Measurements from ENCODE around the gene SEM1. TPM values are rescaled to one million over a fixed set of nuclear protein-coding genes. Genes with fewer than 3 reads are reported as not detected.

The SEM1 gene
- total RNA-seq, 1 experiment from 2014 or later = 116 TPM

DNA sequence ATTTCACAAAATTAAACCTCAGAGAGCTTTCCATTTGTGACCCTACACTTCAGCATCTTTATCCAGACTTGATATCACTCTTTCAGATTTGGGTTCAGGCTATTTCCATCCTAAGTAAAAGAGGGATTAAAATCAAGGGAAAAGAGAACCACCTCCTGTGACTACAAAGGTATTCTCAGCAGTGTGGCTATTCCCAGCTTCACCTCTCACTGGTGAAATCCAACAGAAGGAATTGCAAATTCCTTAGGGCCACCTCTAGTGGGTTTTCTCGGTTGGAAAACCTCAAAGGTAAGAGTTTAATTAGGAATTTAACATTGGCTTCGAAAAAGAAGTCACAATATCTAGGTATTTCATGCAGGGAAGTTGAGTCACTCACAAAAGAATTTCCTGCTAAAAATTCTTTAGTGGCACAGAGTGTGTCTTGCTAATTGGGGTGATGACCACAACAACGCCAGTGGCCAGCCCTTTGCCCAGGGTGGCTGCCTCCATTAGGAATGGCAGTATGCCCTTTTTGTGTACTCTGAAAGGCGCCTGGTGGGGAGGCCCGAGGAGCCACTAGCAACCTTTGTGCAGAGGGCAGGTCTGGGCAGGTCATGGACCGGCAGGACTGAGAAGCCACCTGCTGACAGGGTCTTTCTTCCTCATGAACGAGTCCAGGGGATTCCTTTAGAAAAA lies 52.2 kb downstream of the SEM1 start:
- Histone ChIP-seq H3K36me3 (ENCODE audit: control insufficient read depth, insufficient read depth, low read length) (no peaks in the 10 kb centered on the region), H3K9me3 (no peaks in the 10 kb centered on the region), H3K4me1 (no peaks in the 10 kb centered on the region), H3K27me3 (replicated peaks; ENCODE audit: control insufficient read depth, insufficient read depth, low read length) (no peaks in the 10 kb centered on the region), H3K4me3 (ENCODE audit: low read depth, low read length) (no peak overlapping the region)
- TF ChIP-seq, protein P1, sequence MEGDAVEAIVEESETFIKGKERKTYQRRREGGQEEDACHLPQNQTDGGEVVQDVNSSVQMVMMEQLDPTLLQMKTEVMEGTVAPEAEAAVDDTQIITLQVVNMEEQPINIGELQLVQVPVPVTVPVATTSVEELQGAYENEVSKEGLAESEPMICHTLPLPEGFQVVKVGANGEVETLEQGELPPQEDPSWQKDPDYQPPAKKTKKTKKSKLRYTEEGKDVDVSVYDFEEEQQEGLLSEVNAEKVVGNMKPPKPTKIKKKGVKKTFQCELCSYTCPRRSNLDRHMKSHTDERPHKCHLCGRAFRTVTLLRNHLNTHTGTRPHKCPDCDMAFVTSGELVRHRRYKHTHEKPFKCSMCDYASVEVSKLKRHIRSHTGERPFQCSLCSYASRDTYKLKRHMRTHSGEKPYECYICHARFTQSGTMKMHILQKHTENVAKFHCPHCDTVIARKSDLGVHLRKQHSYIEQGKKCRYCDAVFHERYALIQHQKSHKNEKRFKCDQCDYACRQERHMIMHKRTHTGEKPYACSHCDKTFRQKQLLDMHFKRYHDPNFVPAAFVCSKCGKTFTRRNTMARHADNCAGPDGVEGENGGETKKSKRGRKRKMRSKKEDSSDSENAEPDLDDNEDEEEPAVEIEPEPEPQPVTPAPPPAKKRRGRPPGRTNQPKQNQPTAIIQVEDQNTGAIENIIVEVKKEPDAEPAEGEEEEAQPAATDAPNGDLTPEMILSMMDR (IDR thresholded peaks at IDR 0.05; ENCODE audit: insufficient read depth in 1 of 2, low read depth in 1 of 2, low read length in 1 of 2, severe bottlenecking in 1 of 2, unreplicated experiment in 1 of 2) = no peak
- intact Hi-C loops (cut with micrococcal nuclease; ENCODE audit: unreplicated experiment) = no loop called here
- peaks cover 6% of the 10 kb centered on the region for H3K4me1 Mint-ChIP-seq (ENCODE audit: low read depth, unreplicated experiment)
- no peaks in the 10 kb centered on the region for H3K27me3 Mint-ChIP-seq (ENCODE audit: insufficient read depth, unreplicated experiment)
- no peaks in the 10 kb centered on the region for H3K9me3 Mint-ChIP-seq (ENCODE audit: unreplicated experiment)
- H3K4me3 Mint-ChIP-seq (ENCODE audit: unreplicated experiment) = no peak overlapping the region
- ChIA-PET POLR2A (no interaction called here), CTCF (no interaction called here)
- BruUV-seq (replicated peaks) = no TSS peak
- H3K27ac Mint-ChIP-seq (ENCODE audit: unreplicated experiment) = no peak overlapping the region
- H3K36me3 Mint-ChIP-seq (ENCODE audit: insufficient read depth, unreplicated experiment) = no peaks in the 10 kb centered on the region
- DNase-seq = no peak

DNA sequence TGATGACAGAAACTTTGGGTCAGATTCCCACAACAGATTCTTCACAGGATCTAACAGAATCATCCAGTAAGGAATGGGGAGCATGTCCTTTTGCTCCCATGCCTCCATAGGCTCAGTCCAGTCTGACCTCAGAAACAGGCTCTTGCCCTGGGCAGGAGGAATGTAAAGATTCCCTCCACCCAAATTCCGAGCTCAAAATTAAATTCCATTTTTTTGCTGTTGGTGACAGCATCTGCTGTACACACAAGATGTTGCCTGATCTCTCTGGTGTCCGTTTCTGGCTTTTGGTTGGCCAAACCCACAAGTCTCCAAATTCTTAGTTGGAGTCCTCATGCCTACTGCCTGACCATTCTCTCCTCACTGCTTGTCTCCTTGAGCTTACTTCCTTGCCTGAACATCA lies 53.7 kb downstream of the SEM1 start:
- Histone ChIP-seq H3K4me3 (ENCODE audit: low read depth, low read length) (no peak overlapping the region), H3K4me1 (no peaks in the 10 kb centered on the region), H3K36me3 (ENCODE audit: control insufficient read depth, insufficient read depth, low read length) (no peaks in the 10 kb centered on the region), H3K9me3 (no peaks in the 10 kb centered on the region), H3K27me3 (replicated peaks; ENCODE audit: control insufficient read depth, insufficient read depth, low read length) (no peaks in the 10 kb centered on the region)
- TF ChIP-seq, protein P1 (IDR thresholded peaks at IDR 0.05; ENCODE audit: insufficient read depth in 1 of 2, low read depth in 1 of 2, low read length in 1 of 2, severe bottlenecking in 1 of 2, unreplicated experiment in 1 of 2) = no peak
- Mint-ChIP-seq H3K9me3 (ENCODE audit: unreplicated experiment) (no peaks in the 10 kb centered on the region), H3K27me3 (ENCODE audit: insufficient read depth, unreplicated experiment) (no peaks in the 10 kb centered on the region), H3K36me3 (ENCODE audit: insufficient read depth, unreplicated experiment) (no peaks in the 10 kb centered on the region), H3K27ac (ENCODE audit: unreplicated experiment) (no peak overlapping the region), H3K4me1 (ENCODE audit: low read depth, unreplicated experiment) (peaks cover 6% of the 10 kb centered on the region), H3K4me3 (ENCODE audit: unreplicated experiment) (no peak overlapping the region)
- DNase-seq = no peak
- ChIA-PET CTCF (no interaction called here), POLR2A (no interaction called here)
- no TSS peak for BruUV-seq (replicated peaks)
- intact Hi-C loops (cut with micrococcal nuclease; ENCODE audit: unreplicated experiment) = no loop called here

DNA sequence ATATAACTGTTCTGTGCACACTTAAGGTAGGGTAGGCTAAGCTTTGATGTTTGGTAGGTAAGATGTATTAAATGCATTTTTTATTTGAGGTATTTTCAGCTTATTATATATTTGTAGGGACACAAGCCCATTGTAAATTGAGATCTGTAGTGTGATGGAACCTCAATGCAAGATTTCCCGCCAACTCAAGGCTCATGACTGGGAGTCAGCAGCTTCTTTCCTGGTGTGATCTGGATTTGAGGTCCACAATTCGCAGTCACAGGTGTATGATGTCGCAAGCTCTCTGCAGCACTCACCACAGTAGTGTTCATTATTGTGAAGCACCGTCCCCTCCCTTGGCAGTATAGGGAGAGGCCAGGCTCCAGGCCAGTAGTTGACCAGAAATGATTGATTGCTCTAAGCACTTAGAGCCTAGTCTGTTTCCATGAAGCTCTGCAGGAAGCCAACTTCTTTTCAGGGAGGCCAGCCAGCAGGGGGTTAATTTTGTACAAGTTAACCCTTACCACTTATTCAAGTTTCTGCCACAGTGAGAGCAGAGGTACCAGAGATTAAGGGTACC lies 54.9 kb downstream of the SEM1 start:
- no peaks in the 10 kb centered on the region for H3K36me3 ChIP-seq (ENCODE audit: control insufficient read depth, insufficient read depth, low read length)
- H3K27me3 ChIP-seq (replicated peaks; ENCODE audit: control insufficient read depth, insufficient read depth, low read length) = no peaks in the 10 kb centered on the region
- H3K4me3 ChIP-seq (ENCODE audit: low read depth, low read length) = no peak overlapping the region
- ChIA-PET CTCF (no interaction called here), POLR2A (no interaction called here)
- intact Hi-C loops (cut with micrococcal nuclease; ENCODE audit: unreplicated experiment) = no loop called here
- no peak overlapping the region for H3K4me3 Mint-ChIP-seq (ENCODE audit: unreplicated experiment)
- no peak for DNase-seq
- no peaks in the 10 kb centered on the region for H3K4me1 ChIP-seq
- TF ChIP-seq, protein P1 (IDR thresholded peaks at IDR 0.05; ENCODE audit: insufficient read depth in 1 of 2, low read depth in 1 of 2, low read length in 1 of 2, severe bottlenecking in 1 of 2, unreplicated experiment in 1 of 2) = no peak
- H3K27me3 Mint-ChIP-seq (ENCODE audit: insufficient read depth, unreplicated experiment) = no peaks in the 10 kb centered on the region
- no TSS peak for BruUV-seq (replicated peaks)
- no peaks in the 10 kb centered on the region for H3K36me3 Mint-ChIP-seq (ENCODE audit: insufficient read depth, unreplicated experiment)
- no peak overlapping the region for H3K27ac Mint-ChIP-seq (ENCODE audit: unreplicated experiment)
- no peaks in the 10 kb centered on the region for H3K9me3 ChIP-seq
- H3K9me3 Mint-ChIP-seq (ENCODE audit: unreplicated experiment) = no peaks in the 10 kb centered on the region
- H3K4me1 Mint-ChIP-seq (ENCODE audit: low read depth, unreplicated experiment) = peaks cover 6% of the 10 kb centered on the region
